ENCODE data around the gene MCAT.

DNA sequence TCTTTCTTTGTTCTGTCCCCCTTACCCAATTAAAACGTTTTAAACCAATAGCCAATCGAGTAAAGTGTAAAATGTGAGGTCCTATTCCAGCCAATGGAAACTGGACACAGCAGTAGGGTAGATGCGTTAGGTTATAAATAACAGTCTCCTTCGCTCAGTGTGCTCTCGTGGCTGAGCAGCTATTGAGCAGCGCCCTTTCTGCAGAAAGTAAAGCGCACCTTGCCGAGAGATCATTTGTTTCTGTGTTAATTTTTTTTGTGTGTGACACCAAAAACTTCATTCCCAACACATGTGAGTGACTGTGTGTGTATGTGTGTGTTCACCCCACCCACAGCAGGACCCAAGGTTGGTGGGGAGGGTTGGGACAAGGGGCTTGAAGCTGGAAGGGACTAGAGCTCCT lies 46.8 kb downstream of the MCAT start:
- TF ChIP-seq CTCF (conservative IDR thresholded peaks at IDR 0.05; ENCODE audit: low read depth, low read length) (no peak), POLR2A (IDR thresholded peaks at IDR 0.05; ENCODE audit: low read depth, low read length) (no peak), FOS (IDR thresholded peaks at IDR 0.05; ENCODE audit: low read depth, low read length) (no peak), RAD21 (IDR thresholded peaks at IDR 0.05; ENCODE audit: low read length) (no peak), CEBPB (IDR thresholded peaks at IDR 0.05; ENCODE audit: low read depth, low read length) (no peak), MAZ (IDR thresholded peaks at IDR 0.05; ENCODE audit: borderline replicate concordance, low read depth, low read length) (no peak), USF2 (IDR thresholded peaks at IDR 0.05; ENCODE audit: low read depth, low read length) (no peak), BHLHE40 (IDR thresholded peaks at IDR 0.05; ENCODE audit: low read depth, low read length) (no peak), RCOR1 (IDR thresholded peaks at IDR 0.05; ENCODE audit: insufficient replicate concordance, low read length) (no peak)

Data from IMR-90 (cell line).